ENCODE results near the gene TINAGL1. TPM values are rescaled to one million over a fixed set of nuclear protein-coding genes. Genes with fewer than 3 reads are reported as not detected.
A peak's percentile ranks its signal among the peaks of the same experiment; 100 is the strongest.

TINAGL1 gene
- total RNA-seq, 4 donors from 2014 or later, result 152 to 368 (median 248) TPM

DNA sequence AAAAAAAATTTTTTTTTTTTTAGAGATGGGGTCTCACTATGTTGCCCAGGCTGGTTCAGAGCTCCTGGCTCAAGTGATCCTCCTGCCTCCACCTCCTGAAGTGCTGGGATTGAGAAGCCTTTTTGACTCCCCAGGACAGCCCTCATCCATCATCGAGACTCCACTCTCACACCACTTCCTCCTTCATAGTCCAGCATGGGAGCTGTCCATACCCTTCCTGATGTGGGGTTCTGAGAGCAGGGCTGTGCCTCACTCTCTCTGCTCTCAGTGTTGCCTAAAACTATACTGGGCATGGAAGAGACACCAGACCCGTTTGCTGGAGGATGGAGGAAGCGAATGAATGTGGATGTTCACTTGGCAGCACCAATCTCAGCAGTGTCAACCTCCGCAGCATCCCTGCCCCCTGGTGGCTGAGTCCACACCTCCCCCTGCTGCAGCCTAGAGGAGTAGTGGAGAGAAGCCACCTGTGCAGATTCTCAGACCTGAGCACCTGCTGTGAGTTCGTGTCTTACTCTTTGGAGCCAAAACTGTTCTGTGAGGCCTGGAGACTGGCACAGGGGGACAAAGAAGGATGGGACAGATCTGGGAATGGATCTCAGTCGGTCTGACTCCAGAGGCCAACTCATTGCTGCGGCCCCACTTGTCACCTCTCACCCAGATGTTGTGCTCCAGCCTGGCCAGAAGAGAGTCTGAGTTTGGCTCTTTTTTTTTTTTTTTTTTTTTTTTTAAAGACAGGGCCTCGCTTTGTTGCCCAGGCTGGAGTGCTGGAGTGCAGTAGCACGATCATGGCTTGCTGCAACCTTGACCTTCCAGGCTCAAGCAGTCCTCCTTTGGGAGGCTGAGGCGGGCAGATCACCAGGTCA, 17.7 kb downstream of the TINAGL1 start:
- H3K4me1 ChIP-seq, result peaks cover 0 to 22% (median 0%) of the 10 kb centered on the region in 3 donors
- H3K36me3 ChIP-seq, result no peaks in the 10 kb centered on the region
- peak; percentile 76 for ATAC-seq
- H3K4me3 ChIP-seq, result no peak overlapping the region
- no peak overlapping the region for H3K27ac ChIP-seq
- H3K27me3 ChIP-seq, result no peaks in the 10 kb centered on the region
- WGBS, 2 donors (ENCODE audit: low coverage in 1 of 2), result 26 to 80% methylated on average over 2 to 5 of the region's 10 CpGs
- peak in 3 of 4 experiments; percentile 88 to 94 (median 89) for TF ChIP-seq CTCF (IDR thresholded peaks at IDR 0.05)
- TF ChIP-seq POLR2A (IDR thresholded peaks at IDR 0.05), result no peak
- peak; percentile 54 for TF ChIP-seq POLR2AphosphoS5 (IDR thresholded peaks at IDR 0.05)
- no peak for TF ChIP-seq EP300 (IDR thresholded peaks at IDR 0.05)
- no peaks in the 10 kb centered on the region for H3K9me3 ChIP-seq

DNA sequence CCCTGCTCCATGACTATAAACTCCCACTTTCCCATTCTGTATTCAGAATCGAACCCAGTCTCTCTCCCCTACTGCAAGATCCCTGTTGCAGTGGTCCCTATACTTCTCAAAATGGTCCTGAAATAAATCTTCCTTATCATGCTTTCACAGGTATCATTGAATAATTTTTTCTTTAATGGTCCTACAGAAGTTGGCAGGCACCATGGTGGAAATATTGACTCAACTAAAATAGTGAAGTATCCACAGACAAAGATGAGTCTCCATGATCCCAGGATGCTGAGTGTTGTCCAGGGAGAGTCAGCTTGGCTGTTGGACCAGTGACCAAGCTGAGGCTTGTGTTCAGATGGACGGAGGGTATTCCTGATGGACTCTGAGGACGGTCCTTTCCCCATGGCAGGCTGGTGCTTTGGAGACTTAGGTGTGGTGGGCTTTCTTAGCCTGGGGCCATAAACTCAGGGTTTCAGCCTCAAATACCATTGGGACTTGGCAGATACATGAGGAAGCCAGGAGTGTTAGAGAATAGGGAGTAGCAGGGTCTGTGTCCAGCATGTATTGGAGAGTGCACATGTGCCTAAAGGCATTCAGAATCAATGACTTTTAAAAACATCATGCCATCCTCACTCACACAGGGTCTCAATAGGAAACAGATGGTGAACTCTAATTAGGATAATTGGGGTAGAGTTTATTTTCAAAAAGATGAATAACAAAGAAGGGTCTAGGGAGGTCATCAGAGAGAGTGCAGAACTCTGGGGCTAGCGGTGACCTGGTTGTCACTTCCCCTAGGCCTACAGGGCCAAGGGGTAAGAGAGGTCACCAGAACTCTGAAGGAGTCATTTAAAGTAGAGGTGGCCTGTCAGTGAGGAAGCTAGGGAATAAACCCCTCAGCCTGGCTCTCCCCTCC, 19.8 kb downstream of the TINAGL1 start:
- 67 to 77% methylated on average over 1 to 4 of the region's 4 CpGs for WGBS, 2 donors (ENCODE audit: low coverage in 1 of 2)
- Histone ChIP-seq H3K27ac (no peak overlapping the region), H3K9me3 (no peaks in the 10 kb centered on the region), H3K4me1 (peaks cover 0 to 17% (median 0%) of the 10 kb centered on the region in 3 donors), H3K36me3 (no peaks in the 10 kb centered on the region), H3K27me3 (no peaks in the 10 kb centered on the region), H3K4me3 (no peak overlapping the region)
- no peak for TF ChIP-seq CTCF (IDR thresholded peaks at IDR 0.05)
- TF ChIP-seq EP300 (IDR thresholded peaks at IDR 0.05), result no peak
- TF ChIP-seq POLR2A (IDR thresholded peaks at IDR 0.05), result no peak
- no peak for ATAC-seq

GRCh38 chr1:31596737-31597097, 20.4 kb downstream of the TINAGL1 start:
- H3K27ac ChIP-seq, result no peak overlapping the region
- H3K9me3 ChIP-seq, result no peaks in the 10 kb centered on the region
- H3K4me1 ChIP-seq, result peaks cover 0 to 11% (median 0%) of the 10 kb centered on the region in 3 donors
- 51 to 67% methylated on average over 6 of the region's 6 CpGs for WGBS, 2 donors (ENCODE audit: low coverage in 1 of 2)
- no peaks in the 10 kb centered on the region for H3K36me3 ChIP-seq
- TF ChIP-seq EP300 (IDR thresholded peaks at IDR 0.05) (no peak), POLR2AphosphoS5 (IDR thresholded peaks at IDR 0.05) (no peak), CTCF (IDR thresholded peaks at IDR 0.05) (no peak), POLR2A (IDR thresholded peaks at IDR 0.05) (no peak)
- H3K27me3 ChIP-seq, result no peaks in the 10 kb centered on the region
- ATAC-seq, result no peak
- no peak overlapping the region for H3K4me3 ChIP-seq

GRCh38 chr1:31598980-31599379, 22.7 kb downstream of the TINAGL1 start:
- Histone ChIP-seq H3K9me3 (no peaks in the 10 kb centered on the region), H3K4me1 (no peaks in the 10 kb centered on the region), H3K4me3 (no peak overlapping the region), H3K27ac (no peak overlapping the region), H3K36me3 (no peaks in the 10 kb centered on the region), H3K27me3 (no peaks in the 10 kb centered on the region)
- TF ChIP-seq CTCF (IDR thresholded peaks at IDR 0.05) (no peak), POLR2A (IDR thresholded peaks at IDR 0.05) (no peak)
- WGBS, 2 donors (ENCODE audit: low coverage in 1 of 2), result 62 to 84% methylated on average over 6 to 7 of the region's 7 CpGs
- no peak for ATAC-seq

Measured in gastroesophageal sphincter (tissue), 4 donors.